ENCODE data around the gene GINS1. TPM values are rescaled to one million over a fixed set of nuclear protein-coding genes. Genes with fewer than 3 reads are reported as not detected.
"Not testable (repeated sequence)": the region's sequence is repeated elsewhere in the genome, so short reads cannot be mapped to it uniquely, and the experiment has no call there.

Gene GINS1
- total RNA-seq, 2 donors from 2014 or later, result 0.39 to 0.80 TPM

- no peak for DNase-seq
- H3K36me3 Mint-ChIP-seq (ENCODE audit: low read depth), result no peaks in the 10 kb centered on the region
- no peak overlapping the region for H3K27ac Mint-ChIP-seq
- H3K4me1 Mint-ChIP-seq, result peaks cover 6% of the 10 kb centered on the region
- ATAC-seq, result no peak
- no peak overlapping the region for H3K4me3 Mint-ChIP-seq
- no peaks in the 10 kb centered on the region for H3K9me3 ChIP-seq (ENCODE audit: control insufficient read depth, low read length, poor library complexity, severe bottlenecking)
- no peaks in the 10 kb centered on the region for H3K27me3 Mint-ChIP-seq
Measured at GRCh38 chr20:25465243-25466135, 58.0 kb downstream of the GINS1 start.

- Mint-ChIP-seq H3K27me3 (no peaks in the 10 kb centered on the region), H3K4me3 (no peak overlapping the region)
Measured at GRCh38 chr20:25466846-25467245, 59.4 kb downstream of the GINS1 start.

GRCh38 chr20:25467441-25467840 is 60.0 kb downstream of the GINS1 start:
- DNase-seq (no peak), ATAC-seq (no peak)
- Mint-ChIP-seq H3K27me3 (no peaks in the 10 kb centered on the region), H3K4me1 (peaks cover 6% of the 10 kb centered on the region), H3K27ac (no peak overlapping the region), H3K36me3 (ENCODE audit: low read depth) (peaks cover 2% of the 10 kb centered on the region), H3K4me3 (no peak overlapping the region)
- H3K9me3 ChIP-seq (ENCODE audit: control insufficient read depth, low read length, poor library complexity, severe bottlenecking), result no peaks in the 10 kb centered on the region

More at GRCh38 chr20:25466846-25467245, 59.4 kb downstream of the GINS1 start:
- peaks cover under 1% of the 10 kb centered on the region for H3K36me3 Mint-ChIP-seq (ENCODE audit: low read depth)
- DNase-seq (no peak), ATAC-seq (no peak)
- H3K27ac Mint-ChIP-seq, result no peak overlapping the region
- no peaks in the 10 kb centered on the region for H3K9me3 ChIP-seq (ENCODE audit: control insufficient read depth, low read length, poor library complexity, severe bottlenecking)
- peaks cover 6% of the 10 kb centered on the region for H3K4me1 Mint-ChIP-seq

- DNase-seq, result no peak
- Mint-ChIP-seq H3K36me3 (ENCODE audit: low read depth) (peaks cover 2% of the 10 kb centered on the region), H3K27ac (no peak overlapping the region), H3K4me3 (no peak overlapping the region), H3K27me3 (no peaks in the 10 kb centered on the region), H3K4me1 (peaks cover 6% of the 10 kb centered on the region)
- H3K9me3 ChIP-seq (ENCODE audit: control insufficient read depth, low read length, poor library complexity, severe bottlenecking), result no peaks in the 10 kb centered on the region
- no peak for ATAC-seq
Measured at GRCh38 chr20:25468126-25469075, 60.9 kb downstream of the GINS1 start.

GRCh38 chr20:25469558-25469957 is 62.1 kb downstream of the GINS1 start:
- peaks cover 2% of the 10 kb centered on the region for H3K36me3 Mint-ChIP-seq (ENCODE audit: low read depth)
- peaks cover 6% of the 10 kb centered on the region for H3K4me1 Mint-ChIP-seq
- DNase-seq, result no peak
- no peak for ATAC-seq
- no peak overlapping the region for H3K27ac Mint-ChIP-seq
- H3K27me3 Mint-ChIP-seq, result no peaks in the 10 kb centered on the region
- H3K9me3 ChIP-seq (ENCODE audit: control insufficient read depth, low read length, poor library complexity, severe bottlenecking), result no peaks in the 10 kb centered on the region
- H3K4me3 Mint-ChIP-seq, result no peak overlapping the region

- ATAC-seq (peak; percentile 69), DNase-seq (peak in 1 of 3 donors; percentile 15)
- H3K4me1 Mint-ChIP-seq, result peaks cover 6% of the 10 kb centered on the region
- no peaks in the 10 kb centered on the region for H3K27me3 Mint-ChIP-seq
- no peaks in the 10 kb centered on the region for H3K9me3 ChIP-seq (ENCODE audit: control insufficient read depth, low read length, poor library complexity, severe bottlenecking)
- H3K4me3 Mint-ChIP-seq, result no peak overlapping the region
- peak overlapping the region; percentile 11 for H3K27ac Mint-ChIP-seq
- H3K36me3 Mint-ChIP-seq (ENCODE audit: low read depth), result peaks cover 2% of the 10 kb centered on the region
Measured at GRCh38 chr20:25470045-25470444, 62.6 kb downstream of the GINS1 start.

- no peak overlapping the region for H3K4me3 Mint-ChIP-seq
- ATAC-seq, result no peak
- H3K4me1 Mint-ChIP-seq, result peaks cover 6% of the 10 kb centered on the region
- H3K9me3 ChIP-seq (ENCODE audit: control insufficient read depth, low read length, poor library complexity, severe bottlenecking), result no peaks in the 10 kb centered on the region
- no peak overlapping the region for H3K27ac Mint-ChIP-seq
- no peaks in the 10 kb centered on the region for H3K27me3 Mint-ChIP-seq
- peaks cover 2% of the 10 kb centered on the region for H3K36me3 Mint-ChIP-seq (ENCODE audit: low read depth)
- DNase-seq, result no peak
Measured at GRCh38 chr20:25471020-25471419, 63.5 kb downstream of the GINS1 start.

GRCh38 chr20:25473297-25473696 is 65.8 kb downstream of the GINS1 start:
- not testable (repeated sequence) for H3K4me1 Mint-ChIP-seq; H3K4me3 Mint-ChIP-seq; H3K9me3 ChIP-seq (ENCODE audit: control insufficient read depth, low read length, poor library complexity, severe bottlenecking); H3K27ac Mint-ChIP-seq; H3K36me3 Mint-ChIP-seq (ENCODE audit: low read depth); DNase-seq; H3K27me3 Mint-ChIP-seq; ATAC-seq

- Mint-ChIP-seq H3K27ac (no peak overlapping the region), H3K4me1 (no peaks in the 10 kb centered on the region), H3K36me3 (ENCODE audit: low read depth) (peaks cover 2% of the 10 kb centered on the region), H3K4me3 (no peak overlapping the region), H3K27me3 (no peaks in the 10 kb centered on the region)
- H3K9me3 ChIP-seq (ENCODE audit: control insufficient read depth, low read length, poor library complexity, severe bottlenecking), result no peaks in the 10 kb centered on the region
- DNase-seq, result no peak
- ATAC-seq, result no peak
Measured at GRCh38 chr20:25476106-25477013, 68.9 kb downstream of the GINS1 start.

GRCh38 chr20:25477014-25477882 is 69.8 kb downstream of the GINS1 start:
- Mint-ChIP-seq H3K4me3 (no peak overlapping the region), H3K4me1 (no peaks in the 10 kb centered on the region), H3K27me3 (no peaks in the 10 kb centered on the region), H3K36me3 (ENCODE audit: low read depth) (no peaks in the 10 kb centered on the region), H3K27ac (no peak overlapping the region)
- ATAC-seq (no peak), DNase-seq (no peak)
- no peaks in the 10 kb centered on the region for H3K9me3 ChIP-seq (ENCODE audit: control insufficient read depth, low read length, poor library complexity, severe bottlenecking)

GRCh38 chr20:25478889-25479568 is 71.6 kb downstream of the GINS1 start:
- no peak for ATAC-seq
- Mint-ChIP-seq H3K4me3 (no peak overlapping the region), H3K27ac (peak overlapping the region; percentile 47), H3K4me1 (no peaks in the 10 kb centered on the region), H3K27me3 (no peaks in the 10 kb centered on the region), H3K36me3 (ENCODE audit: low read depth) (no peaks in the 10 kb centered on the region)
- H3K9me3 ChIP-seq (ENCODE audit: control insufficient read depth, low read length, poor library complexity, severe bottlenecking), result no peaks in the 10 kb centered on the region
- DNase-seq, result no peak
